Caki2 (cell line): ENCODE data around the gene CFAP298. TPM values are rescaled to one million over a fixed set of nuclear protein-coding genes. Genes with fewer than 3 reads are reported as not detected.

ENCODE experiments used
- DNase-seq: peaks from one replicate; pipeline ENCODE4 v3.0.0-alpha.2; 2015; ENCODE audit warnings: low read depth
- in situ Hi-C: cut with HindIII; loops from 2 replicates; pipeline ENCODE4 v1.10.0; 2016; ENCODE audit warnings: low sequenced_read_pairs, low pct_unique_long_range_greater_than_20kb, mixed read lengths
- total RNA-seq: library from RNA; depleted of rRNA; stranded (reverse); fragments of >200 nt; shearing (Covaris generic); gene quantifications from 2 replicates; pipeline ENCODE4 v1.2.3, GENCODE V29; 2014; ENCODE audit warnings: low replicate concordance

Gene CFAP298
- total RNA-seq, 1 experiment from 2014 or later = 51.9 TPM

GRCh38 chr21:32604464-32604863, 7.7 kb downstream of the CFAP298 start:
- in situ Hi-C loops = no loop called here
- DNase-seq = no peak

GRCh38 chr21:32603131-32603530, 9.0 kb downstream of the CFAP298 start:
- in situ Hi-C loops = no loop called here

GRCh38 chr21:32602099-32602498, 10.1 kb downstream of the CFAP298 start:
- in situ Hi-C loops = no loop called here
- DNase-seq = no peak

More at GRCh38 chr21:32603131-32603530, 9.0 kb downstream of the CFAP298 start:
- DNase-seq = no peak

- in situ Hi-C loops = no loop called here
- peak; percentile 23 for DNase-seq
These were observed 12.7 kb downstream of the CFAP298 start for GRCh38 chr21:32599526-32599925.

- in situ Hi-C loops = no loop called here
- peak; percentile 25 for DNase-seq
These were observed 13.1 kb downstream of the CFAP298 start for GRCh38 chr21:32599091-32599490.

GRCh38 chr21:32597205-32597604, 15.0 kb downstream of the CFAP298 start:
- in situ Hi-C loops = no loop called here
- peak; percentile 73 for DNase-seq

GRCh38 chr21:32595431-32595830, 16.7 kb downstream of the CFAP298 start:
- DNase-seq = no peak
- in situ Hi-C loops = no loop called here

- in situ Hi-C loops = no loop called here
- no peak for DNase-seq
These were observed 18.5 kb downstream of the CFAP298 start for GRCh38 chr21:32593690-32594089.

GRCh38 chr21:32592929-32593502, 19.2 kb downstream of the CFAP298 start:
- in situ Hi-C loops = no loop called here
- DNase-seq = no peak

- in situ Hi-C loops = no loop called here
- DNase-seq = no peak
These were observed 22.0 kb downstream of the CFAP298 start for GRCh38 chr21:32590130-32590529.

- DNase-seq = no peak
- in situ Hi-C loops = no loop called here
These were observed 24.5 kb downstream of the CFAP298 start for GRCh38 chr21:32587651-32588050.

- in situ Hi-C loops = no loop called here
- DNase-seq = no peak
These were observed 25.1 kb downstream of the CFAP298 start for GRCh38 chr21:32587120-32587519.

GRCh38 chr21:32585970-32586369, 26.2 kb downstream of the CFAP298 start:
- in situ Hi-C loops = no loop called here
- no peak for DNase-seq

- in situ Hi-C loops = no loop called here
- no peak for DNase-seq
These were observed 27.0 kb downstream of the CFAP298 start, which contains the start of gene TCP10L for GRCh38 chr21:32585042-32585710. TSS of gene TCP10L (minus strand) at chr21:32585523. CDS start at chr21:32584304, 1,219 bp downstream.

GRCh38 chr21:32584472-32584871, 27.7 kb downstream of the CFAP298 start:
- in situ Hi-C loops = no loop called here
- no peak for DNase-seq

- in situ Hi-C loops = no loop called here
- DNase-seq = no peak
These were observed 30.4 kb downstream of the CFAP298 start for GRCh38 chr21:32581732-32582131.

GRCh38 chr21:32580949-32581348, 31.2 kb downstream of the CFAP298 start:
- no peak for DNase-seq
- in situ Hi-C loops = no loop called here

GRCh38 chr21:32578107-32578691, 34.0 kb downstream of the CFAP298 start:
- no peak for DNase-seq
- in situ Hi-C loops = no loop called here

- in situ Hi-C loops = no loop called here
- DNase-seq = no peak
These were observed 36.2 kb downstream of the CFAP298 start for GRCh38 chr21:32576011-32576410.
